Fibroblast of peridontal ligament (primary cell): Measurements from ENCODE around the gene TXNDC15.
A peak's percentile ranks its signal among the peaks of the same experiment; 100 is the strongest.
"Not testable (repeated sequence)": the region's sequence is repeated elsewhere in the genome, so short reads cannot be mapped to it uniquely, and the experiment has no call there.

Experiments used
- DNase-seq: peaks from one replicate; pipeline ENCODE4 v3.0.0-alpha.2; 2010; ENCODE audit errors: extremely low read depth

Gene TXNDC15

GRCh38 chr5:134873987-134874830, at the start of gene TXNDC15:
TXNDC15 (plus strand) TSS chr5:134874371; CDS start chr5:134874428, 57 bp downstream.
- DNase-seq = peak; percentile 85

- DNase-seq = peak; percentile 44
Measured at GRCh38 chr5:134824681-134825080, 49.5 kb upstream of the TXNDC15 start.

- DNase-seq = no peak
Measured at GRCh38 chr5:134825212-134825611, 49.0 kb upstream of the TXNDC15 start.

GRCh38 chr5:134833340-134834032, 40.7 kb upstream of the TXNDC15 start:
- peak; percentile 86 for DNase-seq

GRCh38 chr5:134835623-134836022, 38.5 kb upstream of the TXNDC15 start:
- DNase-seq = no peak

- peak; percentile 61 for DNase-seq
Measured at GRCh38 chr5:134837530-134838181, 36.5 kb upstream of the TXNDC15 start.

GRCh38 chr5:134838361-134838760, 35.8 kb upstream of the TXNDC15 start:
- not testable (repeated sequence) for DNase-seq

GRCh38 chr5:134840811-134841210, 33.4 kb upstream of the TXNDC15 start:
- no peak for DNase-seq

- no peak for DNase-seq
Measured at GRCh38 chr5:134844252-134844651, 29.9 kb upstream of the TXNDC15 start.

- DNase-seq = no peak
Measured at GRCh38 chr5:134845335-134845851, 28.8 kb upstream of the TXNDC15 start.

GRCh38 chr5:134845852-134846640, 28.1 kb upstream of the TXNDC15 start, which contains the start of gene C5orf24:
C5orf24 (plus strand) TSS chr5:134845968; CDS start chr5:134854901, 8,933 bp downstream.
- peak; percentile 96 for DNase-seq

- DNase-seq = no peak
Measured at GRCh38 chr5:134846641-134846960, 27.6 kb upstream of the TXNDC15 start.

GRCh38 chr5:134849434-134849933, 24.7 kb upstream of the TXNDC15 start:
- not testable (repeated sequence) for DNase-seq

- peak; percentile 76 for DNase-seq
Measured at GRCh38 chr5:134851307-134851923, 22.8 kb upstream of the TXNDC15 start.

GRCh38 chr5:134856465-134856864, 17.7 kb upstream of the TXNDC15 start:
- not testable (repeated sequence) for DNase-seq

- DNase-seq = no peak
Measured at GRCh38 chr5:134857401-134857800, 16.8 kb upstream of the TXNDC15 start.

GRCh38 chr5:134864707-134865106, 9.5 kb upstream of the TXNDC15 start:
- no peak for DNase-seq

GRCh38 chr5:134873494-134873893, 677 bp upstream of the TXNDC15 start:
- no peak for DNase-seq

GRCh38 chr5:134874831-134875655, 872 bp downstream of the TXNDC15 start:
- DNase-seq = peak; percentile 89

GRCh38 chr5:134877159-134877558, 3.0 kb downstream of the TXNDC15 start:
- DNase-seq = no peak
